H1 (cell line): ENCODE data around the gene TAF6. TPM values are rescaled to one million over a fixed set of nuclear protein-coding genes. Genes with fewer than 3 reads are reported as not detected.

ENCODE experiments used
- CHD7 ChIP-seq: fragments of 300-600 bp; sonication (generic); IDR thresholded peaks from 2 replicates; pipeline ENCODE4 v1.7.1; 2012; ENCODE audit warnings: low read length, moderate library complexity, mild to moderate bottlenecking, inconsistent platforms; ENCODE audit not compliant: insufficient replicate concordance
- polyA plus RNA-seq, 7 experiments: library from polyadenylated mRNA; depleted of rRNA in 3 of 7; stranded (reverse) in 5 of 7; unstranded in 2 of 7; fragments of >200 nt in 5 of 7; fragments of 200-250 nt in 2 of 7; gene quantifications; 1 replicate in 5 of 7; 2 replicates in 1 of 7; 4 replicates in 1 of 7; pipeline versions ENCODE4 v1.2.1 to v1.2.3, GENCODE V29; 2011 to 2013; ENCODE audit warnings: missing spikeins in 2 of 7, mixed read lengths in 2 of 7
- total RNA-seq: library from RNA; stranded (reverse); fragmentation: NEBNext Ultra II Directional; extraction: Animal tissue kit (Norgen Biotek cat#: 25700); gene quantifications from 2 replicates; pipeline ENCODE4 v1.2.1, GENCODE V29; 2021

The TAF6 gene
- total and polyA plus RNA-seq, 2 of the 8 experiments (the other 6 are each of a cell fraction or from before 2014, with no cell fraction given): 66.7 to 101 TPM

GRCh38 chr7:100119970-100120732, 993 bp upstream of the TAF6 start (continued):
- TF ChIP-seq CHD7: no peak
- TF ChIP-seq, all 59 proteins: peak for 3
